Right kidney (tissue), 1 donor: ENCODE results near the gene ZDHHC7.
"Not testable (repeated sequence)": the region's sequence is repeated elsewhere in the genome, so short reads cannot be mapped to it uniquely, and the experiment has no call there.

ENCODE experiments used
- DNase-seq: peaks from one replicate; pipeline ENCODE4 v3.0.0-alpha.2; 2016

ZDHHC7 gene

GRCh38 chr16:84940670-84941551 lies 70.4 kb downstream of the ZDHHC7 start:
- no peak for DNase-seq

- not testable (repeated sequence) for DNase-seq
Observed at GRCh38 chr16:84938616-84939015, 72.7 kb downstream of the ZDHHC7 start.

- no peak for DNase-seq
Observed at GRCh38 chr16:84937196-84938005, 73.9 kb downstream of the ZDHHC7 start.

GRCh38 chr16:84933774-84934631 lies 77.3 kb downstream of the ZDHHC7 start:
- DNase-seq: no peak

- DNase-seq: no peak
Observed at GRCh38 chr16:84932681-84933080, 78.7 kb downstream of the ZDHHC7 start.

GRCh38 chr16:84931506-84931905 lies 79.8 kb downstream of the ZDHHC7 start:
- no peak for DNase-seq

- DNase-seq: no peak
Observed at GRCh38 chr16:84931107-84931494, 80.2 kb downstream of the ZDHHC7 start.

GRCh38 chr16:84930298-84931106 lies 80.8 kb downstream of the ZDHHC7 start:
- no peak for DNase-seq

GRCh38 chr16:84929421-84930297 lies 81.7 kb downstream of the ZDHHC7 start:
- DNase-seq: no peak

- no peak for DNase-seq
Observed at GRCh38 chr16:84928679-84929420, 82.5 kb downstream of the ZDHHC7 start.

GRCh38 chr16:84927621-84928591 lies 83.4 kb downstream of the ZDHHC7 start:
- DNase-seq: no peak

- DNase-seq: no peak
Observed at GRCh38 chr16:84926462-84926861, 84.9 kb downstream of the ZDHHC7 start.

- no peak for DNase-seq
Observed at GRCh38 chr16:84925773-84926372, 85.5 kb downstream of the ZDHHC7 start.

- DNase-seq: no peak
Observed at GRCh38 chr16:84925092-84925772, 86.1 kb downstream of the ZDHHC7 start.

- no peak for DNase-seq
Observed at GRCh38 chr16:84924331-84925091, 86.8 kb downstream of the ZDHHC7 start.
